Measurements from ENCODE around the gene ADSS1.

GRCh38 chr14:104694991-104695659 is 28.9 kb upstream of the ADSS1 start:
- TF ChIP-seq CTCF (IDR thresholded peaks at IDR 0.05) (no peak), POLR2A (IDR thresholded peaks at IDR 0.05) (no peak)

Data from transverse colon (tissue), 3 donors.